ENCODE results near the gene HFE.

Gene HFE

DNA sequence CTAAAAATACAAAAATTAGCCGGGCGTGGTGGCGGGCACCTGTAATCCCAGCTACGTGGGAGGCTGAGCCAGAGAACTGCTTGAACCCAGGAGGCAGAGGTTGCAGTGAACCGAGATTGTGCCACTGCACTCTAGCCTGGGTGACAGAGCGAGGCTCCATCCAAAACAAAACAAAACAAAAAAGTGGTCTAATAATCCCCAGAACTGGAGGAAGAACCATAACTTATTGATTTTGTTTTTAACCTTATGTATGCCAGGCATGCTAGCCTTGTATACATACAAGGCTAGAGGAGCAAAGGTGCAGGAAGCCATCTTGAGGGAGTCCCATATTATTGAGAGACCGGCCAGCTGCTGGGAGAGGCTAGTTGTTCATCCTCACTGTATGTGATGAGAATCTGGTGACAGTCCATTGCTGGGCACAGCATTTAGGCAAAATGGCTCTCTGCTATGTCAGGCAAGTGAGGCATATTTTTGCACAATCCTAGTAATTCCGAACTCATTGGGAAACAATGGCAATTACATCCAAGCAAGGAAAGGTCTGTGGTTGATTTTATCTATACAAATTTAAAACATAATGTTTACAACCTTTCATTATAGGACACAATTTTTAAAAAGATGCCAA is 18.0 kb downstream of the HFE start:
- DNase-seq (ENCODE audit: extremely low read depth, low read depth), result no peak
- TF ChIP-seq CTCF (IDR thresholded peaks at IDR 0.05; ENCODE audit: low read depth, low read length), result no peak

- TF ChIP-seq CTCF (IDR thresholded peaks at IDR 0.05; ENCODE audit: low read depth, low read length), result no peak
- no peak for DNase-seq (ENCODE audit: extremely low read depth, low read depth)
Observed at GRCh38 chr6:26105842-26106241, 18.6 kb downstream of the HFE start.

DNA sequence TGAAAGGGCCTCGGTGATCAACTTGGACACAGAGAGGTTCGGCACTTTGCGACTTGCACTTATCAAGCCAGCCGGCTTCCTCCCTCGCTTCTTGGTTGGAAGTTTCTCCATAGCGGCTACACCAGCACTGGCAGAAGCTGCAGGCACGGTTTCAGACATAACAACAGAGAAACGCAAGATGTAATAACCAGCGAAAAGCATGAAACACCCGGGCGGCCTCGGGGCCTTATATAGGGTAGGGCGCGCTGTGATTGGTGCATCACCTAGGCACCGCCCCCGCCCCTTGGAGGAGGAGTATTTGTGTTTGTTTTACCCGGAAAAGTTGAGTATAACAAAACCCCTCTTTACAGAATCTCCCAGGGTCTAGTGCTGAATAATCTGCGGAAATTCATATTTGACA is 20.7 kb downstream of the HFE start:
- no peak for TF ChIP-seq CTCF (IDR thresholded peaks at IDR 0.05; ENCODE audit: low read depth, low read length)
- DNase-seq (ENCODE audit: extremely low read depth, low read depth), result no peak

DNA sequence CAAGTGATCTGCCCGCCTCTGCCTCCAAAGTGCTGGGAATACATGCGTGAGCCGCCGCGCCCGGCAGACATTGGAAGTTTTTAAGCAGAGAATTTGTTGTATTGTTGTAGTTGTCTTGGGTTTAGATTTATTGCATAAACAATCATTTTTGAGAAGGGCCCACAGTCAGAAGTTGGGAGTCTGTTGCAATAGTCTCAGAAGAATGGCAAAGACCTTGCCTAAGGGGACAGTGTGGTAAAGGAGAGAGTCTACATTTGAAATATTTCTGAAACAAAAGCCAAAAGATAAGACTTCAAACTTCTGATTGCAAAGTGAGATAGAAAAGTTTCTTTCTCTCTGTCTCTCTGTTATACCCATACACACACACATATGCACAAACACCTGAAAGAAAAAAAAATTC is 22.5 kb downstream of the HFE start:
- no peak for DNase-seq (ENCODE audit: extremely low read depth, low read depth)
- no peak for TF ChIP-seq CTCF (IDR thresholded peaks at IDR 0.05; ENCODE audit: low read depth, low read length)

GRCh38 chr6:26113570-26113969 is 26.3 kb downstream of the HFE start:
- no peak for DNase-seq (ENCODE audit: extremely low read depth, low read depth)
- TF ChIP-seq CTCF (IDR thresholded peaks at IDR 0.05; ENCODE audit: low read depth, low read length), result no peak

DNA sequence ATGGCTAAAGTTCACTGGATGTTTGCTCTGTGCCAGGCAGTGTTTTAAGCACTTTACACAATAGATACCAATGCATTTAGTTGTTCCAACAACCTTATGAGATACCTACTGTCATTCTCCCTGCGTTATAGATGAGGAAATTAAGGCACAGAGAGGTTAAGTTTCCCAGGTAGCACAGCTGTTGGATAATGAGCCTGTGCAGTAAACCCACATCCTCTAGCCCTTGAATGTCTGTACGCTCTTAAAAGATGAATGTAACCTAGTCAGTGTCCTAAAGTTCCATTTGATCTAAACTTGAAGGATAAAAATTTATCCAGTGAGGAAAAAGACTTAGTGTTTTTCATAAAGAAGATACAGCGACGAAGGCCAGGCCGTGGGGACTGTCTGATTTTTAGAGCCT is 28.0 kb downstream of the HFE start:
- DNase-seq (ENCODE audit: extremely low read depth, low read depth), result no peak
- TF ChIP-seq CTCF (IDR thresholded peaks at IDR 0.05; ENCODE audit: low read depth, low read length), result no peak

DNA sequence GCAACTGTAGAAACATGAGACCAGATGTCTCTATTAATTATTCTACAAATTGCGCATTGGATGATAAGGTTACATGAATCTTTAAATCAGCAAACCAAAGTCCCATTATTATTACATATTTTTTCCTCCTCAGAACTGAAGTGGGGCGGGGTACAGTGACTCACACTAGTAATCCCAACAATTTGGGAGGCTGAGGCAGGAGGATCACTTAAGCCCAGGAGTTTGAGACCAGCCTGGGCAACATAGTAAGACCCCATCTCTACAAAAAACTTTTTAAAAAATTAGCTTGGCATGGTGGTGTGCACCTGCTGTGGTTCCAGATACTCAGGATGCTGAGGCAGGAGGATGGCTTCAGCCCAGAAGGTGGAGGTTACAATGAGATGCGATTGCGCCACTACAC is 29.0 kb downstream of the HFE start:
- TF ChIP-seq CTCF (IDR thresholded peaks at IDR 0.05; ENCODE audit: low read depth, low read length), result no peak
- no peak for DNase-seq (ENCODE audit: extremely low read depth, low read depth)
